ENCODE data around the gene ADAMTSL3.

- TF ChIP-seq ZNF425 (CRISPR knock-in tag; conservative IDR thresholded peaks at IDR 0.05) (no peak), ATF3 (CRISPR knock-in tag; conservative IDR thresholded peaks at IDR 0.05) (no peak), CREB1 (CRISPR knock-in tag; IDR thresholded peaks at IDR 0.05) (no peak), JUN (CRISPR knock-in tag; IDR thresholded peaks at IDR 0.05) (no peak), CTCF (IDR thresholded peaks at IDR 0.05) (no peak), SMAD4 (CRISPR knock-in tag; IDR thresholded peaks at IDR 0.05) (no peak), ZBTB43 (CRISPR knock-in tag; IDR thresholded peaks at IDR 0.05) (no peak)
These were observed 427.7 kb downstream of the ADAMTSL3 start for GRCh38 chr15:84081391-84082168.
